HCT116 (cell line): ENCODE results near the gene TPH2. TPM values are rescaled to one million over a fixed set of nuclear protein-coding genes. Genes with fewer than 3 reads are reported as not detected.

Experiments used
- ATAC-seq: fragments of 200-7000 bp; cut with Tn5 transposase; 2 replicates; pipeline ENCODE4 v1.9.1; 2020; ENCODE audit warnings: mild to moderate bottlenecking, moderate library complexity
- BruUV-seq: library from RNA; stranded (reverse); fragments of 400-500 nt; replicated peaks from 2 replicates; lab custom pipeline; 2021; lab: Mats Ljungman, UMichigan
- CTCF ChIA-PET: fragments of 300-600 bp; sonication (Branson Sonifier 250); formaldehyde crosslinking; loops from one replicate; lab custom pipeline; 2021; ENCODE audit warnings: antibody characterized with exemption; lab: Charles Lee
- POLR2A ChIA-PET: fragments of 300-600, 350-600 bp; sonication (Branson Sonifier 250); formaldehyde crosslinking; loops from one replicate; lab custom pipeline; 2021; ENCODE audit warnings: antibody characterized with exemption; lab: Charles Lee
- RAD21 ChIA-PET, 2 experiments: fragments of 300-600 bp; sonication (Branson Sonifier 250); formaldehyde crosslinking; loops; one replicate each; lab custom pipeline; 2023; ENCODE audit warnings: low total read pairs in 2 of 2; ENCODE audit not compliant: uncharacterized antibody in 2 of 2, unreplicated experiment in 2 of 2, low non-redundant PET in 1 of 2; lab: Charles Lee
- DNase-seq: peaks from one replicate; pipeline ENCODE4 v3.0.0-alpha.2; 2010; ENCODE audit warnings: low read depth, low spot score
- H2AFZ ChIP-seq: fragments of 200-600 bp; shearing (Covaris generic), sonication (generic); 2 replicates; pipeline ENCODE4 v1.6.1; 2017; ENCODE audit warnings: low read depth, mixed run types, mixed read lengths, antibody characterized with exemption, low read length; ENCODE audit not compliant: poor library complexity, severe bottlenecking
- H3K27ac ChIP-seq: 2 replicates; pipeline ENCODE4 v1.5.1; 2012; ENCODE audit warnings: low read depth, low read length
- H3K27me3 ChIP-seq: fragments of 200-600 bp; sonication (generic); 2 replicates; pipeline ENCODE4 v1.6.1; 2016; ENCODE audit warnings: mixed run types, low read length, mixed read lengths; ENCODE audit not compliant: insufficient read depth
- H3K36me3 ChIP-seq, 2 experiments: fragments of 200-500 bp in 1 of 2; fragments of 200-600 bp in 1 of 2; sonication (Bioruptor generic) in 1 of 2; sonication (generic) in 1 of 2; 2 replicates each; pipeline versions ENCODE4 v1.5.1 to v1.6.1; 2014 to 2016; ENCODE audit warnings: low read length in 2 of 2, inconsistent platforms in 1 of 2, mixed read lengths in 1 of 2, mixed run types in 1 of 2; ENCODE audit not compliant: insufficient read depth in 2 of 2, control insufficient read depth in 1 of 2
- H3K4me1 ChIP-seq, 2 experiments: fragments of 200-600 bp in 1 of 2; sonication (generic) in 1 of 2; 2 replicates each; pipeline versions ENCODE4 v1.5.1 to v1.6.1; 2012 to 2017; ENCODE audit warnings: low read length in 2 of 2, inconsistent platforms in 1 of 2, mild to moderate bottlenecking in 1 of 2, mixed read lengths in 1 of 2, mixed run types in 1 of 2, moderate library complexity in 1 of 2; ENCODE audit not compliant: insufficient read depth in 2 of 2, control insufficient read depth in 1 of 2
- H3K4me2 ChIP-seq: fragments of 200-600 bp; sonication (generic); 2 replicates; pipeline ENCODE4 v1.6.1; 2017; ENCODE audit warnings: mixed run types, low read length, mixed read lengths
- H3K4me3 ChIP-seq, 2 experiments: fragments of 200-600 bp in 1 of 2; sonication (generic) in 1 of 2; replicated peaks in 1 of 2; 2 replicates each; pipeline ENCODE4 v1.5.1; 2011 to 2016; ENCODE audit warnings: low read length in 2 of 2, control low read depth in 1 of 2, low read depth in 1 of 2, mild to moderate bottlenecking in 1 of 2, mixed read lengths in 1 of 2, mixed run types in 1 of 2
- H3K79me2 ChIP-seq: fragments of 200-600 bp; sonication (generic); 2 replicates; pipeline ENCODE4 v1.6.1; 2017; ENCODE audit warnings: mild to moderate bottlenecking, mixed run types, low read length, moderate library complexity, mixed read lengths; ENCODE audit not compliant: insufficient read depth
- H3K9ac ChIP-seq: fragments of 200-600 bp; sonication (generic); 2 replicates; pipeline ENCODE4 v1.6.1; 2016; ENCODE audit warnings: low read length, mixed read lengths
- H3K9me2 ChIP-seq: fragments of 200-600 bp; sonication (generic), shearing (Covaris generic); 2 replicates; pipeline ENCODE4 v1.6.1; 2017; ENCODE audit warnings: mixed run types, mild to moderate bottlenecking, moderate library complexity; ENCODE audit not compliant: insufficient read depth
- H3K9me3 ChIP-seq, 2 experiments: fragments of 200-500 bp in 1 of 2; fragments of 200-600 bp in 1 of 2; sonication (Bioruptor generic) in 1 of 2; sonication (generic) in 1 of 2; 2 replicates each; pipeline ENCODE4 v1.6.1; 2014 to 2017; ENCODE audit warnings: low read length in 2 of 2, mixed read lengths in 2 of 2, inconsistent platforms in 1 of 2, low read depth in 1 of 2, mild to moderate bottlenecking in 1 of 2, mixed run types in 1 of 2, moderate library complexity in 1 of 2; ENCODE audit not compliant: control insufficient read depth in 1 of 2, insufficient read depth in 1 of 2
- H4K20me1 ChIP-seq: fragments of 200-600 bp; sonication (generic), shearing (Covaris generic); 2 replicates; pipeline ENCODE4 v1.6.1; 2017; ENCODE audit warnings: mixed run types, mild to moderate bottlenecking, moderate library complexity; ENCODE audit not compliant: insufficient read depth
- CBX3 ChIP-seq: IDR thresholded peaks from 2 replicates; pipeline ENCODE4 v1.6.1; 2012; ENCODE audit warnings: low read depth
- CEBPB ChIP-seq: IDR thresholded peaks from 2 replicates; pipeline ENCODE4 v1.6.1; 2012; ENCODE audit warnings: low read depth
- ELF1 ChIP-seq: IDR thresholded peaks from 2 replicates; pipeline ENCODE4 v1.6.1; 2012; ENCODE audit warnings: low read depth, borderline replicate concordance
- JUND ChIP-seq: IDR thresholded peaks from 2 replicates; pipeline ENCODE4 v1.6.1; 2012
- POLR2AphosphoS5 ChIP-seq: IDR thresholded peaks from 2 replicates; pipeline ENCODE4 v1.6.1; 2011; ENCODE audit warnings: mild to moderate bottlenecking, low read depth, low read length, moderate library complexity
- RAD21 ChIP-seq: IDR thresholded peaks from 2 replicates; pipeline ENCODE4 v1.6.1; 2012; ENCODE audit warnings: low read depth, mild to moderate bottlenecking
- SIN3A ChIP-seq: IDR thresholded peaks from 2 replicates; pipeline ENCODE4 v1.6.1; 2012; ENCODE audit warnings: low read depth
- SP1 ChIP-seq: IDR thresholded peaks from 2 replicates; pipeline ENCODE4 v1.6.1; 2012; ENCODE audit warnings: low read depth
- TCF7L2 ChIP-seq: IDR thresholded peaks from 2 replicates; pipeline ENCODE4 v1.7.0; 2011; ENCODE audit warnings: borderline replicate concordance, inconsistent platforms; ENCODE audit not compliant: insufficient read depth, insufficient read length; ENCODE audit errors: extremely low read depth
- YY1 ChIP-seq: IDR thresholded peaks from 2 replicates; pipeline ENCODE4 v1.6.1; 2011; ENCODE audit warnings: low read length, low read depth, moderate library complexity, mild to moderate bottlenecking; ENCODE audit not compliant: insufficient replicate concordance; ENCODE audit errors: extremely low read depth
- intact Hi-C: fragments of 100-400 bp; cut with micrococcal nuclease; formaldehyde crosslinking; loops from 2 replicates; pipeline ENCODE4 v1.10.0; 2022
- total RNA-seq: library from RNA; stranded (reverse); gene quantifications from one replicate; pipeline ENCODE4 v1.2.1, GENCODE V29; 2021; ENCODE audit not compliant: unreplicated experiment
- TF ChIP-seq, protein P1 (sequence below): IDR thresholded peaks from 2 replicates; pipeline ENCODE4 v1.6.1; 2012
- TF ChIP-seq, protein P2 (sequence below), 3 experiments: fragments of 200-600 bp in 1 of 3; sonication (generic) in 1 of 3; IDR thresholded peaks in 2 of 3; conservative IDR thresholded peaks in 1 of 3; 2 replicates each; pipeline ENCODE4 v1.5.1; 2012 to 2017; ENCODE audit warnings: low read depth in 2 of 3, low read length in 2 of 3, antibody characterized with exemption in 1 of 3, borderline replicate concordance in 1 of 3, control low read depth in 1 of 3, mild to moderate bottlenecking in 1 of 3, mixed read lengths in 1 of 3, mixed run types in 1 of 3, moderate library complexity in 1 of 3; ENCODE audit not compliant: insufficient read depth in 1 of 3

Gene TPH2
- total RNA-seq, 1 experiment from 2014 or later, result not detected

- Histone ChIP-seq H3K4me1 (no peaks in the 10 kb centered on the region), H3K9me3 (no peaks in the 10 kb centered on the region), H3K79me2 (no peaks in the 10 kb centered on the region), H3K9me2 (no peaks in the 10 kb centered on the region), H3K4me2 (no peak overlapping the region), H3K36me3 (no peaks in the 10 kb centered on the region), H2AFZ (no peak overlapping the region), H3K27ac (no peak overlapping the region), H3K27me3 (no peaks in the 10 kb centered on the region), H3K9ac (no peak overlapping the region), H4K20me1 (no peaks in the 10 kb centered on the region), H3K4me3 (no peak overlapping the region)
- BruUV-seq, result no TSS peak
- no peak for TF ChIP-seq TCF7L2
- no peak for TF ChIP-seq ELF1
- TF ChIP-seq JUND, result no peak
- no peak for TF ChIP-seq POLR2AphosphoS5
- no peak for TF ChIP-seq CBX3
- TF ChIP-seq SP1, result no peak
- TF ChIP-seq YY1, result no peak
- no peak for TF ChIP-seq CEBPB
- no peak for TF ChIP-seq SIN3A
- TF ChIP-seq, protein P1, sequence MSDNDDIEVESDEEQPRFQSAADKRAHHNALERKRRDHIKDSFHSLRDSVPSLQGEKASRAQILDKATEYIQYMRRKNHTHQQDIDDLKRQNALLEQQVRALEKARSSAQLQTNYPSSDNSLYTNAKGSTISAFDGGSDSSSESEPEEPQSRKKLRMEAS, result no peak
- no peak for TF ChIP-seq RAD21
- TF ChIP-seq, protein P2, sequence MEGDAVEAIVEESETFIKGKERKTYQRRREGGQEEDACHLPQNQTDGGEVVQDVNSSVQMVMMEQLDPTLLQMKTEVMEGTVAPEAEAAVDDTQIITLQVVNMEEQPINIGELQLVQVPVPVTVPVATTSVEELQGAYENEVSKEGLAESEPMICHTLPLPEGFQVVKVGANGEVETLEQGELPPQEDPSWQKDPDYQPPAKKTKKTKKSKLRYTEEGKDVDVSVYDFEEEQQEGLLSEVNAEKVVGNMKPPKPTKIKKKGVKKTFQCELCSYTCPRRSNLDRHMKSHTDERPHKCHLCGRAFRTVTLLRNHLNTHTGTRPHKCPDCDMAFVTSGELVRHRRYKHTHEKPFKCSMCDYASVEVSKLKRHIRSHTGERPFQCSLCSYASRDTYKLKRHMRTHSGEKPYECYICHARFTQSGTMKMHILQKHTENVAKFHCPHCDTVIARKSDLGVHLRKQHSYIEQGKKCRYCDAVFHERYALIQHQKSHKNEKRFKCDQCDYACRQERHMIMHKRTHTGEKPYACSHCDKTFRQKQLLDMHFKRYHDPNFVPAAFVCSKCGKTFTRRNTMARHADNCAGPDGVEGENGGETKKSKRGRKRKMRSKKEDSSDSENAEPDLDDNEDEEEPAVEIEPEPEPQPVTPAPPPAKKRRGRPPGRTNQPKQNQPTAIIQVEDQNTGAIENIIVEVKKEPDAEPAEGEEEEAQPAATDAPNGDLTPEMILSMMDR (IDR thresholded peaks at IDR 0.05 in 2 of 3, conservative IDR thresholded peaks at IDR 0.05 in 1 of 3; ENCODE audit: borderline replicate concordance in 1 of 3, insufficient read depth in 1 of 3, low read depth in 2 of 3, low read length in 2 of 3), result no peak
- DNase-seq (no peak), ATAC-seq (no peak)
- ChIA-PET CTCF (no interaction called here), POLR2A (no interaction called here), RAD21 (no interaction called here)
- intact Hi-C loops, result no loop called here
These were observed 48.2 kb upstream of the TPH2 start for GRCh38 chr12:71890475-71890874.
